Hepatocyte (in vitro differentiated cells): ENCODE results near the gene SLC35G1.

Source experiments
- CTCF ChIP-seq: fragments of 200-600 bp; sonication (generic); IDR thresholded peaks from 2 replicates; pipeline ENCODE4 v1.5.1; 2016; ENCODE audit warnings: antibody characterized with exemption, mild to moderate bottlenecking; ENCODE audit not compliant: poor library complexity
- EZH2 ChIP-seq: fragments of 200-600 bp; sonication (generic); IDR thresholded peaks from 2 replicates; pipeline ENCODE4 v1.6.1; 2016; ENCODE audit warnings: antibody characterized with exemption, mild to moderate bottlenecking, borderline replicate concordance
- EZH2phosphoT487 ChIP-seq: fragments of 200-600 bp; sonication (generic); IDR thresholded peaks from one replicate; pipeline ENCODE4 v1.6.1; 2018; ENCODE audit warnings: antibody characterized with exemption, mild to moderate bottlenecking, low read depth, moderate library complexity; ENCODE audit not compliant: unreplicated experiment, severe bottlenecking

GRCh38 chr10:93947055-93947454 is 53.3 kb downstream of the SLC35G1 start:
- TF ChIP-seq CTCF (no peak), EZH2phosphoT487 (no peak), EZH2 (no peak)
